Medulla oblongata (tissue), 1 donor: ENCODE results near the gene LCN2.

Experiments
- DNase-seq: peaks from one replicate; pipeline ENCODE4 v3.0.0-alpha.2; 2015; ENCODE audit errors: extremely low spot score

LCN2 gene

DNA sequence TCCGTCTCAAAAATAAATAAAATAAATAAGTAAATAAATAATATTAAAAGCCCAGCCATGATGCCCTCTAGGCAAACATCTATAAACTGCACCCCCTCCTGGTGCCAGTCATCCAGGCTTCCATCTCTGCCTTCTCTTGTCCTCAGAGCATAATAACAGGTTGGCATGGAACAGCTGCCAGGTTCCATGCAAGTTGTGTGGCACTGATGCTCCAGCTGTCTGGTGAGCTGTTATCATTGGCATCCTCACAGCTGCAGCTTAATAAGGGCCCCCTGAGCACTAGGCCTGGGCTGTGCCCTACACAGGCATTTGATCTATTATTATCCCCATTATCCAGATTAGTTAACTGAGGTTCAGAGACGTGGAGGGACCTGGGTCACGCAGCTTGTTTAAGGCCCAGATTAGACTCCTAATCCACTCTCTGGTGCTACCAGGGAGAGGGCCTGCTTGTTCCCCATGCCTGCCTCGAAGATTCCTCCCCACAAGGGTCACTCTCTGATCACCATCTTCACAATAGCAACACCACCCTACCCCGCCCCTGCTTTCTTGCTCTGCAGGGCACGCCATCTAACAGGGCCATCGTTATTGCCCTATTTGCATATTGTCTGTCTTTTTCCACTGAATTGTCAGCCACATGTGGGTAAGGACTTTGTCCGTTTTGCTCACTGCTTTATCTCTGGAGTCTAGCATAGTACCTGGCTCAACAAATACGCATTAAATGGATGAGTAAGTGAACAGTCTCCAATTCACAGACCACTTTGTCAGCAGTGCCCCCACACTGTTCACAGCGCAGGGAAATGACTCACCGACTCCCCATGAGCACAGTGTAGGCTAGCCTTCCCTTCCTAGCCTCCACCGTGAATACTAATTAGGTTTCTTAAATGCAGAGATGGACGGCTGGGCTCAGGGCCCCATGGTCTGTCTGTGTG is 52.5 kb downstream of the LCN2 start:
- no peak for DNase-seq

- DNase-seq, result no peak
Measured at GRCh38 chr9:128202648-128203023, 53.4 kb downstream of the LCN2 start.
